ENCODE measurements around the gene PSG7. TPM values are rescaled to one million over a fixed set of nuclear protein-coding genes. Genes with fewer than 3 reads are reported as not detected.
"Not testable (repeated sequence)": the region's sequence is repeated elsewhere in the genome, so short reads cannot be mapped to it uniquely, and the experiment has no call there.

The PSG7 gene
- total RNA-seq, 1 donor from 2014 or later, result not detected

DNA sequence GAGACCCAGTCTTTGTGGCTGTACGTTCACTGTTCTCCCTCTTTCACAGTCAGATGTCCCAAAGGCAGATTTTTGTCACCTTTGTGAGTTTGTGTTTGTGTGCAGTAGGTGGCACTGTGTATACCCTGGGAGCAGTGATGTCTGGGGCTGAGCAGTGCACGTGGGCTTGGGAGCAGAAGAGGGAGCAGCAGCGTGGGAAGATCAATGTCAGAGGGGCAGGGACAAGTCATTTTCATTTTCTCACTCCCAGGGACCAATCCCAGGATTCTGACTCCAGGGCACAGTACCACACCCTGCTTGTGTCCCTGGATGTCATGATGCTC is 17.3 kb downstream of the PSG7 start:
- Mint-ChIP-seq H3K9me3 (peaks cover 13% of the 10 kb centered on the region), H3K27ac (ENCODE audit: unreplicated experiment) (no peak overlapping the region), H3K27me3 (ENCODE audit: low read depth) (no peaks in the 10 kb centered on the region), H3K36me3 (ENCODE audit: low read depth) (peaks cover 6% of the 10 kb centered on the region), H3K4me1 (no peaks in the 10 kb centered on the region), H3K4me3 (no peak overlapping the region)
- DNase-seq (ENCODE audit: low read depth, low spot score), result no peak
- TF ChIP-seq, protein P1, sequence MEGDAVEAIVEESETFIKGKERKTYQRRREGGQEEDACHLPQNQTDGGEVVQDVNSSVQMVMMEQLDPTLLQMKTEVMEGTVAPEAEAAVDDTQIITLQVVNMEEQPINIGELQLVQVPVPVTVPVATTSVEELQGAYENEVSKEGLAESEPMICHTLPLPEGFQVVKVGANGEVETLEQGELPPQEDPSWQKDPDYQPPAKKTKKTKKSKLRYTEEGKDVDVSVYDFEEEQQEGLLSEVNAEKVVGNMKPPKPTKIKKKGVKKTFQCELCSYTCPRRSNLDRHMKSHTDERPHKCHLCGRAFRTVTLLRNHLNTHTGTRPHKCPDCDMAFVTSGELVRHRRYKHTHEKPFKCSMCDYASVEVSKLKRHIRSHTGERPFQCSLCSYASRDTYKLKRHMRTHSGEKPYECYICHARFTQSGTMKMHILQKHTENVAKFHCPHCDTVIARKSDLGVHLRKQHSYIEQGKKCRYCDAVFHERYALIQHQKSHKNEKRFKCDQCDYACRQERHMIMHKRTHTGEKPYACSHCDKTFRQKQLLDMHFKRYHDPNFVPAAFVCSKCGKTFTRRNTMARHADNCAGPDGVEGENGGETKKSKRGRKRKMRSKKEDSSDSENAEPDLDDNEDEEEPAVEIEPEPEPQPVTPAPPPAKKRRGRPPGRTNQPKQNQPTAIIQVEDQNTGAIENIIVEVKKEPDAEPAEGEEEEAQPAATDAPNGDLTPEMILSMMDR (conservative IDR thresholded peaks at IDR 0.05), result no peak

DNA sequence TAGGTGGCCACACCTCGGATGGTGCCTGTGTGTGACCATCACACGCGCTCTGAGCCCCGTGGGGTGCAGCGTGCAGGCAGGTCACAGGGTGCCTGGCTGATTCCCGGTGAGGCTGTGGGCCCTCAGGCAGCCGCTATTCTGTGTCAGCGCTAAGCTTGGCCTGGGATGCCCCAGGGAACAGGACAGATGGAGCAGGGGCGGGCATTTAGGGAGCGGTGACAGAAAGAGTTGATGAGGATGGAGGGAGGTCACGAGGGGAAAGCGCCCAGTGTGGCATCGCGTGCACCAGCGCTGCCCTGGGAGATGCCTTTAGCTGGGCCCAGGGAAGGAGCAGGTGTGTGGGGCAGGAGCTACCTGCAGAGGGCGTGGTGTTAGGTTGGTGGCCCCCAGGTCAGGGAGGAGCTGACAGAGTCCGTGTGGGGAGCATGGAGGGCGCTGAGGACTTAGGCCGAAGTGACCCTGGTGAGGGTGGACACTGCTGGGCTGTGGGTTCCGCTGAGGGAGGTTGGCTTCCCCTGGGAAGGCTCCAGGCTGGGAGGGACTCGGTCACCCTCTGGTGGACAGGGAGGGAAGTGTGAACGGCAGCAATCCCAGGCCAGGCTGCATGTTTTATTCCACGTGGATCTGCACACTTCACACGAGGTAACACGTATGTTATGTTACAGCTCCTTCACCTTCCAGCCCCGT is 17.8 kb downstream of the PSG7 start:
- not testable (repeated sequence) for H3K36me3 Mint-ChIP-seq (ENCODE audit: low read depth); DNase-seq (ENCODE audit: low read depth, low spot score); H3K27me3 Mint-ChIP-seq (ENCODE audit: low read depth); H3K4me1 Mint-ChIP-seq; H3K4me3 Mint-ChIP-seq; H3K27ac Mint-ChIP-seq (ENCODE audit: unreplicated experiment)
- peaks cover 13% of the 10 kb centered on the region for H3K9me3 Mint-ChIP-seq

DNA sequence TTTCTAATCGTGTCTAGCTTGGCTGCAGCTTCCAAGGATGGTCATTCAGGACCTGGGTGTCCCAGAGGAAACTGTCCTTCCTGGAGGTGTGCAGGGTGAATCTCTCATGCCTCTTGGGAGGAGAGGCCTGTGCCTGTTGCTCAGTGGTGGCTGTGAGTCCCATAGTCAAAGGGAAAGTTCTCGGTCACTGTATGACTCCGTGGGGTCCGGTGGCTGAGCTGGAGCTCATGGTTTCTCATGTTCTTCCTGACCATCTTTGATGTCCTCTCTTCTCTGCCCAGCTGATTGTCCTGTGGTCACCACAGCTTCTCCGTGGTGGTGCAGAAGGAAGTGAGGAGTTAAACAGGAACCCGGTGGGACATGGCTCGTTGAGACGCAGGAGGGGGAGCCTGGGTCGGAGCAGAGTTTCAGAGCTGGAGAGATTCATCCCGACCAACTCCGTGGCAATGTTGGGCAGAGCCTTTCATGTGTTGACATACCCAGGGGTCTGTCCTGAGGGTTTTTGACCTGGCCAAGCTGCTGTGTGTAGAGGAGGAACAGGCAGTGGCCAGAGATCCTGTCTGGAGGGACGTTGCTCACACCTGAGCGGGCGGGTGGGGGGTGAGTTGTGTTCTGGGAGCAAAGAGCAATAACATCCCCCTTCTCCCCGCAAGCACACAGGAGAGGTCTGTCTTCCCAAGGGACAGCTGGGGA is 18.5 kb downstream of the PSG7 start:
- not testable (repeated sequence) for H3K36me3 Mint-ChIP-seq (ENCODE audit: low read depth); H3K27ac Mint-ChIP-seq (ENCODE audit: unreplicated experiment); H3K4me1 Mint-ChIP-seq; H3K4me3 Mint-ChIP-seq; H3K27me3 Mint-ChIP-seq (ENCODE audit: low read depth); DNase-seq (ENCODE audit: low read depth, low spot score)
- peaks cover 15% of the 10 kb centered on the region for H3K9me3 Mint-ChIP-seq

DNA sequence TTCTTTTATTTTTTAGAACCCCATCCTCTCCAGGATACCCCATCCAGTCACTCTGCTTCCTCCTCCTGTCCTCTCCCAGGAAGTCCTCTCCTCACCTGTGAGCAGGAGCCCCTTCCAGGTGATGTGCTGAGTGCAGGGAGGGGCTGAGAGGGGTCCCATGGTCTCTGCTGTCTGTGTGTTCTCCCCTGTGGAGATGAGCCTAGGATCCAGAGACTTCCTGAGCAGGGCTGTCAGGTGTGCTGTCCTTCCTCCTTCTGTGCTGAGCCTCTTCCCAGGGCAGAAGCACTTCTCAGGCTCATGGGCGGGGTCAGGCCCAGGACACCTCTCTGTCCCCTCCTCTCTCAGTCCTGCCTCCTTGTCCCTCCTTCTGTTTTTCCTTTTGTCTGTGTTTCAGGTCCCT is 19.4 kb downstream of the PSG7 start, which contains the start of gene PSG6:
Gene PSG6 (minus strand): TSS at position 261 of the 400 bp plus-strand sequence. CDS start 102 bp downstream, at position 159.
- H3K27me3 Mint-ChIP-seq (ENCODE audit: low read depth); H3K4me3 Mint-ChIP-seq; H3K36me3 Mint-ChIP-seq (ENCODE audit: low read depth); H3K4me1 Mint-ChIP-seq; DNase-seq (ENCODE audit: low read depth, low spot score); H3K27ac Mint-ChIP-seq (ENCODE audit: unreplicated experiment): not testable (repeated sequence)
- H3K9me3 Mint-ChIP-seq, result peaks cover 13% of the 10 kb centered on the region

DNA sequence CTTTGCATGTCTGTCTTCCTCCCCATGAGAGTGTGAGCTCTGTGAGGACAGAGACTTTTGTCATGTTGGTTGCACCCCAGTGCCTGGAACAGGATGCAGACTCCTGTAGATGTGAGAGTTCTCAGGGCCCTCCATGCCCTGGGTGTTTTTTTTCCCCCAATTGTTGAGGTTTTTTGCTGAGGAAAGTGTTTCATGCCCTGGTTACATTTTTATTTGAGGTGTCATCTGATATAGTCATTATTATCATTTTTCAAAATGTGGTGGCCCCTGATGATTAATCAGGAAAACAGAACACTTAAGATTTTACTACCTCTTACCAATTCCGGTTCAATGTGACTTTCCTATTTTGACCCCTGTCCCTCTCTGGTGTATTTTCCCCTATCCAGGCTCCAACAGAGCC is 20.1 kb downstream of the PSG7 start:
- H3K4me1 Mint-ChIP-seq; H3K36me3 Mint-ChIP-seq (ENCODE audit: low read depth); DNase-seq (ENCODE audit: low read depth, low spot score); H3K27ac Mint-ChIP-seq (ENCODE audit: unreplicated experiment); H3K9me3 Mint-ChIP-seq; H3K27me3 Mint-ChIP-seq (ENCODE audit: low read depth); H3K4me3 Mint-ChIP-seq: not testable (repeated sequence)

DNA sequence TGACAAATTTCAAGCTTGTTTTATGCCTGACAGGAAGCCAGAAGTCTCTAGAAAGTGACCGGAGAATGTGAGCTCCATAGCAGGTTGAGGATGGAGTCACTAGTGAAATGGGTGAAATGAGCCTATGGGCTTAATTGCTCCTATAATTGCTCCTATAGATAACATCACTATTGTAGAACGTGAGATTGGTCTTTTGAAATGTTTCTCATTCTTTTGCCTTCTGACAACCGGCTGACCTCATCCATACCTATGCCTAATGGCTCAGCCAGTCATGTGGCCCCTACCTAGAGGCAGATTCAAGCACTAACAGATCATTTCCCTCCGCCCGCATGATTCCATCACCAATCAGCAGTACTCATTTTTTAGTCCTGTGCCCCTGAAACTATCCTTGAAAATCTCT is 23.5 kb downstream of the PSG7 start:
- not testable (repeated sequence) for H3K36me3 Mint-ChIP-seq (ENCODE audit: low read depth); H3K9me3 Mint-ChIP-seq; H3K4me1 Mint-ChIP-seq; DNase-seq (ENCODE audit: low read depth, low spot score); H3K27me3 Mint-ChIP-seq (ENCODE audit: low read depth); H3K4me3 Mint-ChIP-seq; H3K27ac Mint-ChIP-seq (ENCODE audit: unreplicated experiment)

DNA sequence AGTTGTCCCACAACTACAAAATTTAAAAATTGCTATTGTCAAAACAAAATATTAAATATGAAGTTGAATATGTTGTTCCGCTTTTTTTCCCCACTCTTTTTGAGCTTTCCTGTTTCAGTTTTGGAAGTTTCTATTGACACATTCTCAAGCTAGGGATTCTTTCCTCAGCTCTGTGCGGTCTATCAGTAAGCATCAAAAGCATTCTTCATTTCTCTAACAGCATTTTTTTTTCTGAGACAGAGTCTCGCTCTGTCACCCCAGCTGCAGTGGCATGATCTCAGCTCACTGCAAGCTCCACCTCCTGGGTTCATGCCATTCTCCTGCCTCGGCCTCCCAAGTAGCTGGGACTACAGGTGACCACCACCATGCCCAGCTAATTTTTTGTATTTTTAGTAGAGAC is 24.1 kb downstream of the PSG7 start:
- H3K4me3 Mint-ChIP-seq; H3K27ac Mint-ChIP-seq (ENCODE audit: unreplicated experiment); H3K27me3 Mint-ChIP-seq (ENCODE audit: low read depth); H3K4me1 Mint-ChIP-seq; H3K36me3 Mint-ChIP-seq (ENCODE audit: low read depth); H3K9me3 Mint-ChIP-seq; DNase-seq (ENCODE audit: low read depth, low spot score): not testable (repeated sequence)

DNA sequence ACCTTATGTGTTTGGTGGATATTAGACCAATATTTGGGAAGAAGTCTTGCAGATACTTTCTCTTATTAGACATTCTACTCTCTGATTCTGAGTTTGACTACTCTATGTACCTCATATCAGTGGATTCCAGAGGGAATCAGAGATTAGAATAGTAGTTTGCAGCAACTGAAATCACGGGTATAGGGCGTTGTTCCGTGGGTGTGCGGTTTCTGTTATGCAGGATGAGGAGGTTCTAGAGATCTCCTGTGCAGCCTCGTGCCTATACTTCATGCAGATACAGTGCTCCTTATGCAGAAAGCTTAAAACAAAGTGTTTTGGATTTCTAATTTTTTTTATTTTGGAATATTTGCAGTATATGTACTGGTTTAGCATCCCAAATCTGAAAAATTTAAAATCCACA is 25.3 kb downstream of the PSG7 start:
- H3K27ac Mint-ChIP-seq (ENCODE audit: unreplicated experiment); H3K4me1 Mint-ChIP-seq; DNase-seq (ENCODE audit: low read depth, low spot score); H3K27me3 Mint-ChIP-seq (ENCODE audit: low read depth); H3K9me3 Mint-ChIP-seq; H3K36me3 Mint-ChIP-seq (ENCODE audit: low read depth); H3K4me3 Mint-ChIP-seq: not testable (repeated sequence)

DNA sequence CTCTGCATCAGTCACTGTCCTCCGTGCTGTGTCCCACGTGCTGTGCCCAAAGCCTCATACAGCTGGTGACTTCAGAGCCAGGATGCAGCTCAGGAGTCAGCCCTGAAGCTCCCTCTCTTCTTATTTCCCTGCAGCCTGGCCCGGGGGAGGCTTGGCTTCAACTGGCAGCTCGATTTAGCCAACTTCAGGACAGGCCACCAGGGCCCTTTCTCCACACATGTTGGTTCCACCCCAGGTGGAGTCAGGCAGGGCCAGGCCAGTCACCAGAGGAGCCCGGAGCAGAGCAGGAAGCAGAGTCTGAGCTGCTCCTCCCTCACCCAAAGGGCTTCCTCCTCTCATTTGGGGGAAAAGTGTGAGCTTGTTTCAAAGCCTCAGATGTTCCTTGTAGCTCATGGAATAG is 30.8 kb downstream of the PSG7 start:
- not testable (repeated sequence) for H3K9me3 Mint-ChIP-seq; H3K4me3 Mint-ChIP-seq; DNase-seq (ENCODE audit: low read depth, low spot score); H3K27me3 Mint-ChIP-seq (ENCODE audit: low read depth); H3K27ac Mint-ChIP-seq (ENCODE audit: unreplicated experiment); H3K36me3 Mint-ChIP-seq (ENCODE audit: low read depth); H3K4me1 Mint-ChIP-seq

DNA sequence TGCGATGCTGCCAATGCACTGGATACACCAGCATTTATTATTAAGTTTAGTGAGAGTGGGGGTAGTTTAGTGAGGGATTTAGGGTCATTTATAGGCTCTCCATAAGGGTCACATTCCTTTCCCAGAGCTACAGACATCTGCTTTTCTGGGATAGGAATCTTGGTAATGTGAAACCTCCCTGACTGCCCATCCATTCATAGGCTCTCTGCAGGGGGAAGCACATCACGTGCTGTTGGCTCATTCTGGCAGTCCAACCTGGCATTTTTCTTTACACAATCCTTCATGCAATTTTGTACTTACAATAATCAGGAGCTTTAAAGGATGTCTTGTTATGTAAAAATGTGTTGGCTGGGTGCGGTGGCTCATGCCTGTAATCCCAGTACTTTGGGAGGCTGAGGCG is 36.4 kb downstream of the PSG7 start:
- H3K9me3 Mint-ChIP-seq, result peaks cover 18% of the 10 kb centered on the region
- H3K4me1 Mint-ChIP-seq; H3K36me3 Mint-ChIP-seq (ENCODE audit: low read depth); H3K4me3 Mint-ChIP-seq; H3K27me3 Mint-ChIP-seq (ENCODE audit: low read depth); DNase-seq (ENCODE audit: low read depth, low spot score); H3K27ac Mint-ChIP-seq (ENCODE audit: unreplicated experiment): not testable (repeated sequence)

DNA sequence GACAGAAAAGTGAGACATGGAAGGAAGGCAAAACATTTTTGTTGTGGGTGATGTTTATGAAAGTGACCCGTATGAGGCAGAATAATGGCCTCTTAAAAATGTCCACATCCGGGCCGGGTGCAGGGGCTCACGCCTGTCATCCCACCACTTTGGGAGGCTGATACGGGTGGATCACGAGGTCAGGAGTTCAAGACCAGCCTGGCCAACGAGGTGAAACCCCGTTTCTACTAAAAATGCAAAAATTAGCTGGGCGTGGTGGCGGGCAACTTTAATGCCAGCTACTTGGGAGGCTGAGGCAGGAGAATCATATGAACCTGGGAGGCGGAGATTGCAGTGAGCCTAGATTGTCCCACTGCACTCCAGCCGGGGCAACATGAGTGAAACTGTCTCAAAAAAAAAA is 37.3 kb downstream of the PSG7 start:
- not testable (repeated sequence) for H3K27ac Mint-ChIP-seq (ENCODE audit: unreplicated experiment); H3K4me1 Mint-ChIP-seq; H3K27me3 Mint-ChIP-seq (ENCODE audit: low read depth); DNase-seq (ENCODE audit: low read depth, low spot score); H3K36me3 Mint-ChIP-seq (ENCODE audit: low read depth); H3K4me3 Mint-ChIP-seq
- peaks cover 18% of the 10 kb centered on the region for H3K9me3 Mint-ChIP-seq

DNA sequence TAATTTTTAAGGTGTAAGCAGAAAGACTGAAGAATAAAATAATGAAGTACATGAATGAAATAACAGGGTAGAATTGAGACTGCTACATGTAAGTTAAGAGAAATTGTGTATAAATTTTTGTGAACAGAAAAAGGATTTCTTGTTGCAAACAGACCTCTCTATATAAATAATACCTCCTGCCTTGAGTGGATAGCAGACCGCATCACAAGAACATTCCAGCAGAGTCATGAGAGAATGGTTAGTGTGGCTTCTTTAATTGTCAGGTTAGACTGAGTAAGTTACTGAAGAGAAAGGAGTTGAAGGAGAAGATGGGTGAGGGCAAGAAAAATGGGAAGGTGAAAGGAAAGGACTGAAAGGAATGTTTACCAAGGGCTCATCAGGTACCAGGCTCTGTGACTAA is 37.9 kb downstream of the PSG7 start:
- not testable (repeated sequence) for H3K4me1 Mint-ChIP-seq; H3K4me3 Mint-ChIP-seq; H3K36me3 Mint-ChIP-seq (ENCODE audit: low read depth); H3K27me3 Mint-ChIP-seq (ENCODE audit: low read depth); DNase-seq (ENCODE audit: low read depth, low spot score); H3K27ac Mint-ChIP-seq (ENCODE audit: unreplicated experiment)
- H3K9me3 Mint-ChIP-seq, result peaks cover 18% of the 10 kb centered on the region

DNA sequence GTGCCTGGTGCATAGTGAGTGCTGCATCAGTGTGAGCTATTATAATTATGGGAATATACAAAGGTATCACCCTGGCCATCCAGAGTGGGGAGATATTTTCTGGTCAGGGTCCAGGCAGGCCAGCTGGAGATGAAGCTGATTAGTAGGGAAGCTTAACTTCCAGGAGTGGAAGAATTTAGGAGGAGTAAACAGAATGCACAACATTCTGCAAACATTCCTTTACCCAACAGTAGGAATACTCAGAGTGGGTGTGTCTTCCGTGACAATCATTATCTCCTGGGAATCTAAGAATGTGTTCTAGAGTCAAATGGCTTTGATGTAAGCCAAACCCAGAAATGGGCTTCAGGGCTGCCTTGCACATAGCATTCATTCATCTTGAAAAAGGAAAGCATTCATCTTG is 38.4 kb downstream of the PSG7 start:
- not testable (repeated sequence) for H3K4me1 Mint-ChIP-seq; DNase-seq (ENCODE audit: low read depth, low spot score); H3K27ac Mint-ChIP-seq (ENCODE audit: unreplicated experiment); H3K27me3 Mint-ChIP-seq (ENCODE audit: low read depth); H3K4me3 Mint-ChIP-seq; H3K36me3 Mint-ChIP-seq (ENCODE audit: low read depth)
- peaks cover 18% of the 10 kb centered on the region for H3K9me3 Mint-ChIP-seq
